ENCODE results near the gene IQGAP2.

Gene IQGAP2

GRCh38 chr5:76378355-76378754 is 24.7 kb upstream of the IQGAP2 start:
- Mint-ChIP-seq H3K4me3 (no peak overlapping the region), H3K9me3 (no peaks in the 10 kb centered on the region), H3K4me1 (ENCODE audit: low read depth) (peaks cover 27% of the 10 kb centered on the region), H3K36me3 (ENCODE audit: low read depth) (no peaks in the 10 kb centered on the region), H3K27me3 (no peaks in the 10 kb centered on the region), H3K27ac (no peak overlapping the region)
- no peak for DNase-seq

GRCh38 chr5:76379316-76379715 is 23.8 kb upstream of the IQGAP2 start:
- no peaks in the 10 kb centered on the region for H3K36me3 Mint-ChIP-seq (ENCODE audit: low read depth)
- no peaks in the 10 kb centered on the region for H3K9me3 Mint-ChIP-seq
- H3K4me1 Mint-ChIP-seq (ENCODE audit: low read depth): peaks cover 36% of the 10 kb centered on the region
- H3K27me3 Mint-ChIP-seq: no peaks in the 10 kb centered on the region
- peak overlapping the region; percentile 22 for H3K27ac Mint-ChIP-seq
- DNase-seq: no peak
- no peak overlapping the region for H3K4me3 Mint-ChIP-seq

GRCh38 chr5:76379855-76380254 is 23.2 kb upstream of the IQGAP2 start:
- DNase-seq: no peak
- no peaks in the 10 kb centered on the region for H3K36me3 Mint-ChIP-seq (ENCODE audit: low read depth)
- no peaks in the 10 kb centered on the region for H3K27me3 Mint-ChIP-seq
- H3K4me3 Mint-ChIP-seq: no peak overlapping the region
- no peaks in the 10 kb centered on the region for H3K9me3 Mint-ChIP-seq
- no peak overlapping the region for H3K27ac Mint-ChIP-seq
- H3K4me1 Mint-ChIP-seq (ENCODE audit: low read depth): peaks cover 40% of the 10 kb centered on the region

- no peak for DNase-seq
- no peak overlapping the region for H3K4me3 Mint-ChIP-seq
- H3K4me1 Mint-ChIP-seq (ENCODE audit: low read depth): peaks cover 46% of the 10 kb centered on the region
- H3K27me3 Mint-ChIP-seq: no peaks in the 10 kb centered on the region
- no peak overlapping the region for H3K27ac Mint-ChIP-seq
- H3K36me3 Mint-ChIP-seq (ENCODE audit: low read depth): no peaks in the 10 kb centered on the region
- no peaks in the 10 kb centered on the region for H3K9me3 Mint-ChIP-seq
Measured at GRCh38 chr5:76380346-76381066, 22.6 kb upstream of the IQGAP2 start.

- no peak overlapping the region for H3K4me3 Mint-ChIP-seq
- no peaks in the 10 kb centered on the region for H3K27me3 Mint-ChIP-seq
- DNase-seq: no peak
- H3K36me3 Mint-ChIP-seq (ENCODE audit: low read depth): no peaks in the 10 kb centered on the region
- H3K4me1 Mint-ChIP-seq (ENCODE audit: low read depth): peaks cover 42% of the 10 kb centered on the region
- no peaks in the 10 kb centered on the region for H3K9me3 Mint-ChIP-seq
- no peak overlapping the region for H3K27ac Mint-ChIP-seq
Measured at GRCh38 chr5:76383126-76383832, 19.8 kb upstream of the IQGAP2 start.

- no peak overlapping the region for H3K4me3 Mint-ChIP-seq
- no peaks in the 10 kb centered on the region for H3K9me3 Mint-ChIP-seq
- no peaks in the 10 kb centered on the region for H3K27me3 Mint-ChIP-seq
- DNase-seq: no peak
- H3K27ac Mint-ChIP-seq: no peak overlapping the region
- H3K4me1 Mint-ChIP-seq (ENCODE audit: low read depth): peaks cover 40% of the 10 kb centered on the region
- no peaks in the 10 kb centered on the region for H3K36me3 Mint-ChIP-seq (ENCODE audit: low read depth)
Measured at GRCh38 chr5:76384189-76384588, 18.9 kb upstream of the IQGAP2 start.

GRCh38 chr5:76384705-76385104 is 18.4 kb upstream of the IQGAP2 start:
- Mint-ChIP-seq H3K9me3 (no peaks in the 10 kb centered on the region), H3K27me3 (no peaks in the 10 kb centered on the region), H3K4me3 (no peak overlapping the region), H3K27ac (no peak overlapping the region), H3K4me1 (ENCODE audit: low read depth) (peaks cover 36% of the 10 kb centered on the region), H3K36me3 (ENCODE audit: low read depth) (no peaks in the 10 kb centered on the region)
- no peak for DNase-seq

GRCh38 chr5:76385540-76385939 is 17.5 kb upstream of the IQGAP2 start:
- H3K36me3 Mint-ChIP-seq (ENCODE audit: low read depth): no peaks in the 10 kb centered on the region
- DNase-seq: no peak
- peaks cover 41% of the 10 kb centered on the region for H3K4me1 Mint-ChIP-seq (ENCODE audit: low read depth)
- H3K27ac Mint-ChIP-seq: no peak overlapping the region
- H3K9me3 Mint-ChIP-seq: no peaks in the 10 kb centered on the region
- H3K4me3 Mint-ChIP-seq: no peak overlapping the region
- H3K27me3 Mint-ChIP-seq: no peaks in the 10 kb centered on the region

- Mint-ChIP-seq H3K4me1 (ENCODE audit: low read depth) (peaks cover 49% of the 10 kb centered on the region), H3K4me3 (no peak overlapping the region), H3K27me3 (no peaks in the 10 kb centered on the region), H3K36me3 (ENCODE audit: low read depth) (no peaks in the 10 kb centered on the region), H3K27ac (no peak overlapping the region), H3K9me3 (no peaks in the 10 kb centered on the region)
- DNase-seq: no peak
Measured at GRCh38 chr5:76386360-76386759, 16.7 kb upstream of the IQGAP2 start.

GRCh38 chr5:76388236-76388635 is 14.8 kb upstream of the IQGAP2 start:
- Mint-ChIP-seq H3K9me3 (no peaks in the 10 kb centered on the region), H3K27me3 (no peaks in the 10 kb centered on the region), H3K27ac (no peak overlapping the region), H3K36me3 (ENCODE audit: low read depth) (no peaks in the 10 kb centered on the region), H3K4me3 (no peak overlapping the region), H3K4me1 (ENCODE audit: low read depth) (peaks cover 60% of the 10 kb centered on the region)
- no peak for DNase-seq

GRCh38 chr5:76388791-76389512 is 14.1 kb upstream of the IQGAP2 start:
- DNase-seq: no peak
- Mint-ChIP-seq H3K27me3 (no peaks in the 10 kb centered on the region), H3K9me3 (no peaks in the 10 kb centered on the region), H3K27ac (no peak overlapping the region), H3K4me1 (ENCODE audit: low read depth) (peaks cover 58% of the 10 kb centered on the region), H3K36me3 (ENCODE audit: low read depth) (no peaks in the 10 kb centered on the region), H3K4me3 (no peak overlapping the region)

GRCh38 chr5:76389513-76390154 is 13.5 kb upstream of the IQGAP2 start:
- H3K4me3 Mint-ChIP-seq: no peak overlapping the region
- no peaks in the 10 kb centered on the region for H3K9me3 Mint-ChIP-seq

GRCh38 chr5:76391014-76391413 is 12.1 kb upstream of the IQGAP2 start:
- peak overlapping the region; percentile 45 for H3K27ac Mint-ChIP-seq
- no peaks in the 10 kb centered on the region for H3K36me3 Mint-ChIP-seq (ENCODE audit: low read depth)
- no peak for DNase-seq
- H3K9me3 Mint-ChIP-seq: no peaks in the 10 kb centered on the region
- no peaks in the 10 kb centered on the region for H3K27me3 Mint-ChIP-seq
- H3K4me3 Mint-ChIP-seq: no peak overlapping the region
- H3K4me1 Mint-ChIP-seq (ENCODE audit: low read depth): peaks cover 55% of the 10 kb centered on the region

More at GRCh38 chr5:76389513-76390154, 13.5 kb upstream of the IQGAP2 start:
- H3K4me1 Mint-ChIP-seq (ENCODE audit: low read depth): peaks cover 59% of the 10 kb centered on the region
- no peaks in the 10 kb centered on the region for H3K36me3 Mint-ChIP-seq (ENCODE audit: low read depth)
- H3K27me3 Mint-ChIP-seq: no peaks in the 10 kb centered on the region
- H3K27ac Mint-ChIP-seq: no peak overlapping the region
- no peak for DNase-seq

GRCh38 chr5:76393035-76393680 is 9.9 kb upstream of the IQGAP2 start:
- DNase-seq: no peak
- Mint-ChIP-seq H3K27ac (peak overlapping the region; percentile 4), H3K27me3 (no peaks in the 10 kb centered on the region), H3K4me3 (peak overlapping the region; percentile 3), H3K4me1 (ENCODE audit: low read depth) (peaks cover 51% of the 10 kb centered on the region), H3K9me3 (no peaks in the 10 kb centered on the region), H3K36me3 (ENCODE audit: low read depth) (no peaks in the 10 kb centered on the region)

Data from activated T-cell treated with anti-CD3 and anti-CD28 coated beads, Interleukin-2, amount 50 U/mL, for 24 hours (primary cell).